Gastrocnemius medialis (tissue), 4 donors: ENCODE results near the gene TP53INP2.

Experiments
- CTCF ChIP-seq, 5 experiments: fragments of 450-650 bp in 3 of 5; fragments of 200-600 bp in 2 of 5; sonication (generic) in 2 of 5; IDR thresholded peaks in 4 of 5; conservative IDR thresholded peaks in 1 of 5; 1 replicate in 4 of 5; 2 replicates in 1 of 5; pipeline ENCODE4 v1.5.1; 2016 to 2019; ENCODE audit warnings: antibody characterized with exemption in 5 of 5, mild to moderate bottlenecking in 3 of 5, moderate library complexity in 3 of 5
- POLR2A ChIP-seq, 2 donors: fragments of 450-650 bp; IDR thresholded peaks; one replicate each; pipeline ENCODE4 v1.6.1; 2017; ENCODE audit warnings: antibody characterized with exemption in 2 of 2, mild to moderate bottlenecking in 2 of 2, moderate library complexity in 2 of 2

- no peak for TF ChIP-seq POLR2A (IDR thresholded peaks at IDR 0.05)
- TF ChIP-seq CTCF (IDR thresholded peaks at IDR 0.05 in 4 of 5, conservative IDR thresholded peaks at IDR 0.05 in 1 of 5): no peak
Observed at GRCh38 chr20:34732523-34732922, 28.4 kb downstream of the TP53INP2 start.
